HL-60 (cell line): ENCODE results near the gene CHSY3.

Experiments used
- DNase-seq, 2 experiments: peaks; one replicate each; pipeline ENCODE4 v3.0.0-alpha.2; 2010 to 2020; ENCODE audit warnings: low read depth in 1 of 2, low spot score in 1 of 2
- H3K27ac ChIP-seq: fragments of 250-450 bp; sonication (Bioruptor Pico); replicated peaks from 2 replicates; pipeline ENCODE4 v1.5.1; 2020; ENCODE audit warnings: mild to moderate bottlenecking, moderate library complexity
- H3K27me3 ChIP-seq: fragments of 250-450 bp; sonication (Bioruptor Pico); 2 replicates; pipeline ENCODE4 v1.5.1; 2021; ENCODE audit warnings: mild to moderate bottlenecking, moderate library complexity; ENCODE audit not compliant: insufficient read depth, poor library complexity, severe bottlenecking
- H3K4me3 ChIP-seq: replicated peaks from 2 replicates; pipeline ENCODE4 v1.5.1; 2011; ENCODE audit warnings: mild to moderate bottlenecking, control low read depth, low read length; ENCODE audit not compliant: insufficient read depth
- GABPA ChIP-seq: IDR thresholded peaks from 2 replicates; pipeline ENCODE4 v1.6.1; 2012; ENCODE audit warnings: low read depth
- POLR2AphosphoS5 ChIP-seq: IDR thresholded peaks from 2 replicates; pipeline ENCODE4 v1.6.1; 2012; ENCODE audit warnings: low read depth
- SPI1 ChIP-seq: IDR thresholded peaks from 2 replicates; pipeline ENCODE4 v1.6.1; 2012; ENCODE audit warnings: low read depth, mild to moderate bottlenecking, borderline replicate concordance
- TF ChIP-seq, protein P1 (sequence below): IDR thresholded peaks from 2 replicates; pipeline ENCODE4 v1.6.1; 2012; ENCODE audit warnings: low read depth; ENCODE audit not compliant: insufficient replicate concordance
- TF ChIP-seq, protein P2 (sequence below): IDR thresholded peaks from one replicate; pipeline ENCODE4 v1.5.1; 2011; ENCODE audit warnings: low read length, control low read depth, inconsistent platforms; ENCODE audit not compliant: insufficient read depth

CHSY3 gene

DNA sequence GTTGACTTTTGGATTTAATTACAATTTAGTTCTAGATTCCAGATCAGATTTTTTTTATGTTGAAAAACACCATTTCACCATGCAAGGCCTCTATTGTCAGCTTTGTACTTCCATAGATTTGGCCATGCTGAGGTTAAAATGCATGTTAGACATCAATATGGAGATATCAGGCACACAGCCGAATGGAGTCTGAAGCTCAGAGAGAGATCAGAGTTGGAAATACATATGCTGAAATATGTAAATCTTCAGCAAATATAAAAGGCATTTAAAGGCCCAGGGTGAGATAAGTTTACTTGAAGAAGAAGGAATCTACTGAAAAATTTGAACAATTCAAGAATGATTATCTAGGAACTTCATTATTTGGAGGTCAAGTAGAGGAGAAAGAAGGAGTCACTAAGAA lies 139.6 kb downstream of the CHSY3 start:
- no peaks in the 10 kb centered on the region for H3K27me3 ChIP-seq
- H3K27ac ChIP-seq, result no peak overlapping the region
- no peak for TF ChIP-seq SPI1
- TF ChIP-seq POLR2AphosphoS5, result no peak
- TF ChIP-seq, protein P1, sequence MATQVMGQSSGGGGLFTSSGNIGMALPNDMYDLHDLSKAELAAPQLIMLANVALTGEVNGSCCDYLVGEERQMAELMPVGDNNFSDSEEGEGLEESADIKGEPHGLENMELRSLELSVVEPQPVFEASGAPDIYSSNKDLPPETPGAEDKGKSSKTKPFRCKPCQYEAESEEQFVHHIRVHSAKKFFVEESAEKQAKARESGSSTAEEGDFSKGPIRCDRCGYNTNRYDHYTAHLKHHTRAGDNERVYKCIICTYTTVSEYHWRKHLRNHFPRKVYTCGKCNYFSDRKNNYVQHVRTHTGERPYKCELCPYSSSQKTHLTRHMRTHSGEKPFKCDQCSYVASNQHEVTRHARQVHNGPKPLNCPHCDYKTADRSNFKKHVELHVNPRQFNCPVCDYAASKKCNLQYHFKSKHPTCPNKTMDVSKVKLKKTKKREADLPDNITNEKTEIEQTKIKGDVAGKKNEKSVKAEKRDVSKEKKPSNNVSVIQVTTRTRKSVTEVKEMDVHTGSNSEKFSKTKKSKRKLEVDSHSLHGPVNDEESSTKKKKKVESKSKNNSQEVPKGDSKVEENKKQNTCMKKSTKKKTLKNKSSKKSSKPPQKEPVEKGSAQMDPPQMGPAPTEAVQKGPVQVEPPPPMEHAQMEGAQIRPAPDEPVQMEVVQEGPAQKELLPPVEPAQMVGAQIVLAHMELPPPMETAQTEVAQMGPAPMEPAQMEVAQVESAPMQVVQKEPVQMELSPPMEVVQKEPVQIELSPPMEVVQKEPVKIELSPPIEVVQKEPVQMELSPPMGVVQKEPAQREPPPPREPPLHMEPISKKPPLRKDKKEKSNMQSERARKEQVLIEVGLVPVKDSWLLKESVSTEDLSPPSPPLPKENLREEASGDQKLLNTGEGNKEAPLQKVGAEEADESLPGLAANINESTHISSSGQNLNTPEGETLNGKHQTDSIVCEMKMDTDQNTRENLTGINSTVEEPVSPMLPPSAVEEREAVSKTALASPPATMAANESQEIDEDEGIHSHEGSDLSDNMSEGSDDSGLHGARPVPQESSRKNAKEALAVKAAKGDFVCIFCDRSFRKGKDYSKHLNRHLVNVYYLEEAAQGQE, result no peak
- no peak overlapping the region for H3K4me3 ChIP-seq
- no peak for DNase-seq

DNA sequence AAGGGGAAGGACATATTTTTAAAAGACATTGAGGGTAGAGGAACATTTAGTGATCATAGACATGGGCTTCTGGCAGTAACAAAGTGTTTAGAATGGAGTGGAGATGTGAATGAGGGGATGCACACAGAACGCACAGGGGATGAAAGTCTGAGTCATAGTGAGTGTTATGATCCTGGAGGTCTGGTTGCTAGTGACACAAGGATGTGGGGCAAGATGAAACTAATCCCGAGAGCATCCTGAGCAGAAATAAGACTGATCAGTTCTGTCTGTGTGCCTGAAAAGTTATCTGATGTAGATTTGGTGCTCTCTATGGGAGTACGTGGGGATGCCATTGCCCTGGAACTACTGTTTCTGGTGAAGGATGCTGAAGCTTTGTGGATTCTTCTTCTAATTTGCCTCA lies 141.1 kb downstream of the CHSY3 start:
- no peak overlapping the region for H3K27ac ChIP-seq
- no peak overlapping the region for H3K4me3 ChIP-seq
- TF ChIP-seq GABPA (no peak), POLR2AphosphoS5 (no peak)
- TF ChIP-seq, protein P2, sequence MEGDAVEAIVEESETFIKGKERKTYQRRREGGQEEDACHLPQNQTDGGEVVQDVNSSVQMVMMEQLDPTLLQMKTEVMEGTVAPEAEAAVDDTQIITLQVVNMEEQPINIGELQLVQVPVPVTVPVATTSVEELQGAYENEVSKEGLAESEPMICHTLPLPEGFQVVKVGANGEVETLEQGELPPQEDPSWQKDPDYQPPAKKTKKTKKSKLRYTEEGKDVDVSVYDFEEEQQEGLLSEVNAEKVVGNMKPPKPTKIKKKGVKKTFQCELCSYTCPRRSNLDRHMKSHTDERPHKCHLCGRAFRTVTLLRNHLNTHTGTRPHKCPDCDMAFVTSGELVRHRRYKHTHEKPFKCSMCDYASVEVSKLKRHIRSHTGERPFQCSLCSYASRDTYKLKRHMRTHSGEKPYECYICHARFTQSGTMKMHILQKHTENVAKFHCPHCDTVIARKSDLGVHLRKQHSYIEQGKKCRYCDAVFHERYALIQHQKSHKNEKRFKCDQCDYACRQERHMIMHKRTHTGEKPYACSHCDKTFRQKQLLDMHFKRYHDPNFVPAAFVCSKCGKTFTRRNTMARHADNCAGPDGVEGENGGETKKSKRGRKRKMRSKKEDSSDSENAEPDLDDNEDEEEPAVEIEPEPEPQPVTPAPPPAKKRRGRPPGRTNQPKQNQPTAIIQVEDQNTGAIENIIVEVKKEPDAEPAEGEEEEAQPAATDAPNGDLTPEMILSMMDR, result no peak
- no peaks in the 10 kb centered on the region for H3K27me3 ChIP-seq
- no peak for DNase-seq

GRCh38 chr5:130050585-130050984 lies 146.3 kb downstream of the CHSY3 start:
- H3K4me3 ChIP-seq, result no peak overlapping the region
- H3K27ac ChIP-seq, result no peak overlapping the region
- TF ChIP-seq POLR2AphosphoS5 (no peak), SPI1 (no peak), GABPA (no peak)
- TF ChIP-seq, protein P1, result no peak
- TF ChIP-seq, protein P2, result no peak
- DNase-seq, result no peak
- no peaks in the 10 kb centered on the region for H3K27me3 ChIP-seq

DNA sequence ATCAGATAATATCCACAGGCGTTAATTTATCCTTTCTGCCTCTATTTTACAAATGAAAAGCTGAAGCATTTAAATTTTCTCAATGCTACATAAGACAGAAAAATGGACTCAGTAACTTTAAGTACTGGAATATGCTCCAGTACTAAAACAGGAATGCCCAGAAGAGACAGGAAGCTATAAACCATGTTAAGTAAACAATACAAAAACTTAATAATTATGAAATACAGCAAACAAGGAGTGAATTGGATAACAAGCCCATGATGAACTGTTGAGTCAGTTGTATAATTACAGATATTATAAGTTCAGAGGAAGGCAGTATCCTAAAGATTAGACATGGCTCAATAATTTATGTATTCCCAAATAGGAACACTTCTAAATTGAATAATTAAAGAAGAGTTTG lies 148.5 kb downstream of the CHSY3 start:
- Histone ChIP-seq H3K27me3 (no peaks in the 10 kb centered on the region), H3K4me3 (no peak overlapping the region), H3K27ac (no peak overlapping the region)
- TF ChIP-seq POLR2AphosphoS5 (no peak), SPI1 (no peak), GABPA (no peak)
- TF ChIP-seq, protein P1, result no peak
- TF ChIP-seq, protein P2, result no peak
- no peak for DNase-seq
